Measurements from ENCODE around the gene LPCAT2.

LPCAT2 gene

GRCh38 chr16:55505333-55506015, 3.4 kb upstream of the LPCAT2 start:
- DNase-seq = no peak

- DNase-seq = peak; percentile 1
Measured at GRCh38 chr16:55506083-55506482, 2.8 kb upstream of the LPCAT2 start.

GRCh38 chr16:55506708-55507107, 2.2 kb upstream of the LPCAT2 start:
- DNase-seq = no peak

- DNase-seq = no peak
Measured at GRCh38 chr16:55508271-55508921, 476 bp upstream of the LPCAT2 start.

- DNase-seq = no peak
Measured at GRCh38 chr16:55510185-55510805, 1.4 kb downstream of the LPCAT2 start.

GRCh38 chr16:55512941-55513340, 4.1 kb downstream of the LPCAT2 start:
- no peak for DNase-seq

- DNase-seq = no peak
Measured at GRCh38 chr16:55513616-55514015, 4.7 kb downstream of the LPCAT2 start.

GRCh38 chr16:55515111-55515510, 6.2 kb downstream of the LPCAT2 start:
- DNase-seq = no peak

- no peak for DNase-seq
Measured at GRCh38 chr16:55521792-55522191, 12.9 kb downstream of the LPCAT2 start.

- no peak for DNase-seq
Measured at GRCh38 chr16:55526441-55526840, 17.6 kb downstream of the LPCAT2 start.

- DNase-seq = no peak
Measured at GRCh38 chr16:55527885-55528284, 19.0 kb downstream of the LPCAT2 start.

GRCh38 chr16:55529018-55529417, 20.1 kb downstream of the LPCAT2 start:
- no peak for DNase-seq

- DNase-seq = no peak
Measured at GRCh38 chr16:55530316-55530856, 21.5 kb downstream of the LPCAT2 start.

- no peak for DNase-seq
Measured at GRCh38 chr16:55532227-55532626, 23.4 kb downstream of the LPCAT2 start.

- no peak for DNase-seq
Measured at GRCh38 chr16:55534756-55535155, 25.9 kb downstream of the LPCAT2 start.

GRCh38 chr16:55539049-55539448, 30.2 kb downstream of the LPCAT2 start:
- no peak for DNase-seq

- DNase-seq = no peak
Measured at GRCh38 chr16:55539488-55539887, 30.6 kb downstream of the LPCAT2 start.

GRCh38 chr16:55540221-55540620, 31.3 kb downstream of the LPCAT2 start:
- no peak for DNase-seq

GRCh38 chr16:55542459-55543082, 33.7 kb downstream of the LPCAT2 start:
- no peak for DNase-seq

- no peak for DNase-seq
Measured at GRCh38 chr16:55543472-55543871, 34.6 kb downstream of the LPCAT2 start.

- DNase-seq = no peak
Measured at GRCh38 chr16:55552621-55553020, 43.7 kb downstream of the LPCAT2 start.

GRCh38 chr16:55555436-55555835, 46.6 kb downstream of the LPCAT2 start:
- DNase-seq = no peak

- DNase-seq = no peak
Measured at GRCh38 chr16:55557186-55557585, 48.3 kb downstream of the LPCAT2 start.

- no peak for DNase-seq
Measured at GRCh38 chr16:55559233-55559632, 50.4 kb downstream of the LPCAT2 start.
